ENCODE data around the gene HIRIP3. TPM values are rescaled to one million over a fixed set of nuclear protein-coding genes. Genes with fewer than 3 reads are reported as not detected.
A peak's percentile ranks its signal among the peaks of the same experiment; 100 is the strongest.

The HIRIP3 gene
- total and polyA plus RNA-seq, 2 experiments from 2014 or later = 3.2 to 11.9 TPM

DNA sequence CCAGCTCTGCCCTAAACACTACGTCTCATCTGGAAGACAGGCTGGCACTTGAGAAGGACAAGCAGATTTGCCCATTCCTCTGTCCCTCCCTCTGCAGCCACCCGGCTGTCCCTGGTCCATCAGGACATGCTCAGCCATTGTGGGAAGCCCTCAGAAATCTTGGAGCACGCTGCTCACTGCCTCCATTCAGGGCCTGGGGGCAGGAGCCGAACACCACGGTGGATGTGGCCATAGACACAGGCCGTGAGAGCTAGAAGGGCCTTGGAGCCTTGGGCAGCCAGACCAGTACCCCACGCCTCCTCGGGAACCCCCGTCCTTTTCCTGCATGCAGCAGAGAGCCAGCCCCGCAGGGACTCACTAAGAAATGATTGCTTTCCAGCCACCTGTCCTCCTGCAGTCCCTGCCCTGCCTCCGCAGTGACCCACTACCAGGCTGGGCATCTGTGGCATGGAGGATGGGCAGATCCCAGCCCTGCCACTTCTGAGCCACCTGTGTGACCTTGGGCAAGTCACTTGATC is 12.0 kb upstream of the HIRIP3 start:
- H3K4me1 ChIP-seq (ENCODE audit: insufficient read depth) = no peaks in the 10 kb centered on the region
- no peaks in the 10 kb centered on the region for H4K20me1 ChIP-seq (ENCODE audit: insufficient read depth)
- 77 to 78% methylated on average over 11 of the region's 11 CpGs for WGBS, 2 experiments (ENCODE audit: low coverage in 1 of 2, low lambda C conversion rate in 2 of 2, missing lambda C conversion rate in 2 of 2)

DNA sequence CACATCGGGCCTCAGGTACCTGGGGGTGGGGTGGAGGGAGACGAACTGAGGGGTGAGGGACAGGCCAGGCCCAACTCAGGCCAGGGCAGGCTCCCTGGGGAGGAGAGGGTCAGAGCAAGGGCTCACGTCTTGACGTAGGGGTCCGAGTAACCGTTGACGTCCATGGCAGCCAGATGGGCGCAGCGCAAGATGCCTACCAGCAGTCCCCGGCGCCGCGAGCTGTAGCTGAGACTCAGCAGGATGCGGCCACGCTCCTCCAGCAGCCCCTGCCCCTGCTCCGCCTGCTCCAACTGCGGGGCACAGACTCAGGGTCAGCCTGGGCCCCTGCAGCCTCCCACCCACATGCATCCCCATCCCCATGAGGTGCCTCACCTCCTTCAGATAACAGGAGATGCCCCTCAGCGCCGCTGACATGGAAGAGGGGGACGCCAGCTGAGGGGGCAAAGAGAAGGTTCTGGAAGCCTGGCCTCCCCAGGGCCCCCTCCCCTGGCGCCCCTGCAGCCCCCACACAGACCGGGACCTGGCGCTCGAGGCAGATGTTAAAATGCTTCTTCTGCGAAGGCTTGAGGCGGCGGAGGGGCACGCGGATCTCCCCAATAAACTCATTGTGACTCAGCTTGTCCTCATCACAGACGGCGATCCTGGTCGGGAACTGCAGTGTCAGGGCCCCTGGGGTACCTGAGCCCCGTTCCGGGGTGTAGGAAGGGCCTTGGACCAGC is 11.4 kb upstream of the HIRIP3 start:
- H3K9ac ChIP-seq = no peak overlapping the region
- no peak overlapping the region for H3K4me3 ChIP-seq
- TF ChIP-seq EZH2 (IDR thresholded peaks at IDR 0.05; ENCODE audit: insufficient read depth, poor library complexity, severe bottlenecking) = no peak
- no peak for TF ChIP-seq EZH2phosphoT487 (IDR thresholded peaks at IDR 0.05; ENCODE audit: insufficient read depth, low read depth)
- H3K36me3 ChIP-seq (ENCODE audit: low read depth) = no peaks in the 10 kb centered on the region
- WGBS, 2 experiments (ENCODE audit: low coverage in 1 of 2, low lambda C conversion rate in 2 of 2, missing lambda C conversion rate in 2 of 2) = 79 to 81% methylated on average over 34 of the region's 34 CpGs
- H3K79me2 ChIP-seq (ENCODE audit: insufficient read depth) = no peaks in the 10 kb centered on the region
- no peaks in the 10 kb centered on the region for H3K9me3 ChIP-seq (ENCODE audit: low read depth)
- H3K27ac ChIP-seq = no peak overlapping the region
- no peaks in the 10 kb centered on the region for H3K4me1 ChIP-seq (ENCODE audit: insufficient read depth)
- in situ Hi-C loops (cut with MboI) = no loop called here
- no peak for DNase-seq
- no peaks in the 10 kb centered on the region for H3K9me2 ChIP-seq (ENCODE audit: insufficient read depth)
- no peaks in the 10 kb centered on the region for H3F3A ChIP-seq (ENCODE audit: insufficient read depth)
- H4K20me1 ChIP-seq (ENCODE audit: insufficient read depth) = no peaks in the 10 kb centered on the region
- no peak overlapping the region for H2AFZ ChIP-seq
- peaks cover 13% of the 10 kb centered on the region; the same call in 1 of the 2 replicates for H3K27me3 ChIP-seq (replicated peaks; ENCODE audit: insufficient read depth)
- H3K4me2 ChIP-seq (ENCODE audit: unreplicated experiment) = no peak overlapping the region

More for the DNA sequence above, 12.0 kb upstream of the HIRIP3 start:
- H3K9ac ChIP-seq = no peak overlapping the region
- TF ChIP-seq EZH2 (IDR thresholded peaks at IDR 0.05; ENCODE audit: insufficient read depth, poor library complexity, severe bottlenecking) (no peak), EZH2phosphoT487 (IDR thresholded peaks at IDR 0.05; ENCODE audit: insufficient read depth, low read depth) (no peak)
- H3K36me3 ChIP-seq (ENCODE audit: low read depth) = no peaks in the 10 kb centered on the region
- no peaks in the 10 kb centered on the region for H3K9me2 ChIP-seq (ENCODE audit: insufficient read depth)
- H3K4me3 ChIP-seq = no peak overlapping the region
- in situ Hi-C loops (cut with MboI) = no loop called here
- peaks cover 15% of the 10 kb centered on the region; the same call in 1 of the 2 replicates for H3K27me3 ChIP-seq (replicated peaks; ENCODE audit: insufficient read depth)
- H3F3A ChIP-seq (ENCODE audit: insufficient read depth) = no peaks in the 10 kb centered on the region
- DNase-seq = no peak
- H3K27ac ChIP-seq = no peak overlapping the region
- no peak overlapping the region for H3K4me2 ChIP-seq (ENCODE audit: unreplicated experiment)
- no peaks in the 10 kb centered on the region for H3K79me2 ChIP-seq (ENCODE audit: insufficient read depth)
- H3K9me3 ChIP-seq (ENCODE audit: low read depth) = no peaks in the 10 kb centered on the region
- H2AFZ ChIP-seq = no peak overlapping the region

DNA sequence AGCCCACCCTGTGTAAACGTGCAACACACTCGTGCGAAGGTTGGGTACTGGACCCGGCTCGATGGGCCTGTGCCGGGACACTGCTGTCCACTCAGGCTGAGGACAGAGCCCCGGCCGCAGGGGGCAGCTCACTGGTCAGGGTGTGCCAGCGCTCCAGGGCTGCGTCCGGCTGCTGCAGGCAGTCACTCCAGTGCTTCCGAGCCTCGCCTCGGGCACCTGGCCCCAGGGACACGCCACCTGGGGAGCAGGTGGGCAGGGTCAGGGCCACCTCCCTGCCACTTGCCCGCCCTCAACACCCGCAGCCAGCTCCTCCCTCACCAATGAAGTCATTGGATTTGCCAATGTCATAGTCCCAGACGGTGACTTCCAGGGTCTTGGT is 10.7 kb upstream of the HIRIP3 start:
- Histone ChIP-seq H3K9me3 (ENCODE audit: low read depth) (no peaks in the 10 kb centered on the region), H3K27me3 (replicated peaks; ENCODE audit: insufficient read depth) (peaks cover 9% of the 10 kb centered on the region; the same call in 1 of the 2 replicates), H3K4me3 (no peak overlapping the region), H3K9ac (no peak overlapping the region), H3K36me3 (ENCODE audit: low read depth) (no peaks in the 10 kb centered on the region), H3K79me2 (ENCODE audit: insufficient read depth) (no peaks in the 10 kb centered on the region), H3K4me1 (ENCODE audit: insufficient read depth) (no peaks in the 10 kb centered on the region), H3K9me2 (ENCODE audit: insufficient read depth) (no peaks in the 10 kb centered on the region), H2AFZ (no peak overlapping the region), H3K27ac (no peak overlapping the region), H3F3A (ENCODE audit: insufficient read depth) (no peaks in the 10 kb centered on the region), H3K4me2 (ENCODE audit: unreplicated experiment) (no peak overlapping the region), H4K20me1 (ENCODE audit: insufficient read depth) (no peaks in the 10 kb centered on the region)
- whole genome bisulfite sequencing, 2 experiments (ENCODE audit: low coverage in 1 of 2, low lambda C conversion rate in 2 of 2, missing lambda C conversion rate in 2 of 2) = 76 to 81% methylated on average over 16 to 18 of the region's 18 CpGs
- TF ChIP-seq EZH2phosphoT487 (IDR thresholded peaks at IDR 0.05; ENCODE audit: insufficient read depth, low read depth) (no peak), EZH2 (IDR thresholded peaks at IDR 0.05; ENCODE audit: insufficient read depth, poor library complexity, severe bottlenecking) (no peak)
- DNase-seq = no peak
- in situ Hi-C loops (cut with MboI) = no loop called here

DNA sequence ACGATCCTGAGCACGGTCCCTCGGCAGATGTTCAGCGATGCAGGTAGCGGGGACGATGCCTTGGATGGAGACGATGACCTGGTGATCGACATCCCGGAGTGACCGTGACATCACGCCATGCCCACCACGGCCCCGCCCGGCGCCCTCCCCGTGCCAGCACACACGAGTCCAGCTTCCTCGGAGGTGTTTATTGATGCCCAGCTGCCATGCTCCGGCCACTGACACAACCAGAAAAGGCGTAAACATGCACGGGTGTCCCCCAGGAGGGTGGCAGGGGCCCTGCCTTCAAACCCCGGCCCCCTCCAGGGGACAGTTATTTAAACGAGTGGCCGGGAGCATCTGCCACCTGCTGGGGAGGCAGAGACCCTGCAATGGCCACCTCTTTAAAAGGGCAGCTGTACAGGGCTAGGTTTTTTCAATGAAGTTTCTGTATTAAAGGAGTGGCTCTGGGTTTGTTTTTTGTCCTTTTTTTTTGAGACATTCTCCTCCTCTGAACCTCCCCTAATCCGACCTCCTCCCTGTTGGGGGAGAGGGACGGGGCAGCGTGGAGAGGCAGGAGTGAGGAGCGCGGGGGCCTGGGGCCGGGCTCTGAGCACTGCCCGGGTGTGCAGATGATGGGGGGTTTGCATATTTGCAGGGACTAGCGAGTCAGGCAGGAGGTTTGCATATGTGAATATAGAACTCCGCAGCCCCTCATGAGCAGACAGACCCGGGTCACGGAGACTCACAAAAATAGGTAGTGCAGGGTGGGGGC is 10.1 kb upstream of the HIRIP3 start:
- Histone ChIP-seq H2AFZ (no peak overlapping the region), H3K4me2 (ENCODE audit: unreplicated experiment) (no peak overlapping the region), H3K27ac (no peak overlapping the region), H3K9ac (no peak overlapping the region), H3K9me3 (ENCODE audit: low read depth) (no peaks in the 10 kb centered on the region), H3F3A (ENCODE audit: insufficient read depth) (no peaks in the 10 kb centered on the region), H3K9me2 (ENCODE audit: insufficient read depth) (no peaks in the 10 kb centered on the region), H3K27me3 (replicated peaks; ENCODE audit: insufficient read depth) (peaks cover 9% of the 10 kb centered on the region; the same call in 1 of the 2 replicates), H3K4me3 (no peak overlapping the region), H3K36me3 (ENCODE audit: low read depth) (no peaks in the 10 kb centered on the region), H3K4me1 (ENCODE audit: insufficient read depth) (no peaks in the 10 kb centered on the region), H3K79me2 (ENCODE audit: insufficient read depth) (no peaks in the 10 kb centered on the region), H4K20me1 (ENCODE audit: insufficient read depth) (no peaks in the 10 kb centered on the region)
- DNase-seq = peak; percentile 75
- WGBS, 2 experiments (ENCODE audit: low coverage in 1 of 2, low lambda C conversion rate in 2 of 2, missing lambda C conversion rate in 2 of 2) = 58 to 62% methylated on average over 20 to 35 of the region's 35 CpGs
- TF ChIP-seq EZH2 (IDR thresholded peaks at IDR 0.05; ENCODE audit: insufficient read depth, poor library complexity, severe bottlenecking) (no peak), EZH2phosphoT487 (IDR thresholded peaks at IDR 0.05; ENCODE audit: insufficient read depth, low read depth) (no peak)
- in situ Hi-C loops (cut with MboI) = no loop called here

Measured in GM23248 (cell line).